ENCODE results near the gene NRCAM.

Gene NRCAM

DNA sequence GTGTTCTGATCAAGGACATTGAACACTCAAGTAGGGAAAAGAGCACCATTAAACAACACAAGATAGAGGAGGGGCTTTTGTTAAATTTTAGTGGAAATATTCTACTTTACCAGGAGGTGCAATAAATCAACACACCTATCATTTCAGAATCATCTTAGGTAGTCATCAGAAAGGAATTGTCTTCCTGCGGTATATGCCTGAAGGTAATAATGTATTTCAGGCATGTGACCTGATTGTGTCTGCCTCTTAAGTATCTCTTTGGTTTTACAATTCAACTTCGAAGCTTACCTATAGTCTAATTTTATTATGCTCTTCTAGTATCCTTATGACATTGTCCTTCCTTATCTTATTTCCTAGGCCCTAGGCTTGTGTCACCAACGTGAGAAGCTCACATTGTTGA lies 267.5 kb downstream of the NRCAM start:
- H3K27ac Mint-ChIP-seq = no peak overlapping the region

DNA sequence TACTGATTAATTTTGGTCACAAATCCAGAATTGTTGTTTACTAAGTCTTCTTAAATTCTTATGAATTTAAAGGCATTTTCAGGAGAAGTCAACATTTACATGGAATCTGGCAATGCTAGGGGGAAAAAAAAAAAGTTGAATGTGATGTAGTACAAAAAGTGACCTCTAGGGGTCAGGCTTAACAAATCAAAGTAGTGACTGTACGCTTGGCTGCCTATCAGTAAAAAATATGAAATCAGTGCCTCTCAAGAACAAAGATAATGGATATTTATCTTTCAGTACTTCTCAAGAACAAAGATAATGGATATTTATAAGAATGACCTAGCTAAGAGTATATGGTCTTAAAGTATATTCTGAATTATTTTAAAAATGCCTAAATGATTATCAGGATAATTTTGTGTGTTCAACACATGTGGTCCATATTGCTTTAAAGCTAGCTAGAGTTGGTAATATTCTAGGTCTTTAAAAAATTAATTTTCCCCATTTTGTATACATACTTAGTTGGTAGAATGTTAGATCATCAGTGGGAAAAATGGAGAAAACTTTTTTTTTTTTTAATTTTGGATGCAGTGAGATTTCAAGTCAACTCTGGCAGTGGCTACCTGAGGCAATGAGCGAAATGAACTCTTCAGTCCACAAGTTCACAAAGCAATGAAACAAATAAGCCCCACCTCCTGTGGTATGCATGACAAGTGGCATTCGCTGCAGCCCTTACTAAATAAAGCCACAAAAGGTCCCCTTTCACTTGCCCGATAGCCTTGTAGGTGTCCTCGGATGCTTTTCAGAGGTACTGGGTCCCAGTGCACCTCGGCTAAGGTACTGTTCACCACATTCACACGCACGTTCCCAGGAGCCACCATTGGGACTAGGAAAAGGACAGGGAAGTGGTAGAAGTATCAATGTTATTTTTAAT lies 274.9 kb downstream of the NRCAM start:
- no peak overlapping the region for H3K4me3 Mint-ChIP-seq
- no peaks in the 10 kb centered on the region for H3K4me1 Mint-ChIP-seq (ENCODE audit: low read depth)
- no peaks in the 10 kb centered on the region for H3K36me3 Mint-ChIP-seq (ENCODE audit: low read depth)
- intact Hi-C loops (cut with micrococcal nuclease) = loop anchor here (1.0 kb wide), 1 partner anchor 316 kb away; no protein-coding TSS in a partner anchor
- no peaks in the 10 kb centered on the region for H3K9me3 Mint-ChIP-seq
- no peak overlapping the region for H3K27ac Mint-ChIP-seq
- H3K27me3 Mint-ChIP-seq = no peaks in the 10 kb centered on the region

More for the DNA sequence above, 267.5 kb downstream of the NRCAM start:
- Mint-ChIP-seq H3K4me1 (ENCODE audit: low read depth) (no peaks in the 10 kb centered on the region), H3K9me3 (no peaks in the 10 kb centered on the region), H3K36me3 (ENCODE audit: low read depth) (no peaks in the 10 kb centered on the region), H3K27me3 (no peaks in the 10 kb centered on the region), H3K4me3 (no peak overlapping the region)
- intact Hi-C loops (cut with micrococcal nuclease) = no loop called here

DNA sequence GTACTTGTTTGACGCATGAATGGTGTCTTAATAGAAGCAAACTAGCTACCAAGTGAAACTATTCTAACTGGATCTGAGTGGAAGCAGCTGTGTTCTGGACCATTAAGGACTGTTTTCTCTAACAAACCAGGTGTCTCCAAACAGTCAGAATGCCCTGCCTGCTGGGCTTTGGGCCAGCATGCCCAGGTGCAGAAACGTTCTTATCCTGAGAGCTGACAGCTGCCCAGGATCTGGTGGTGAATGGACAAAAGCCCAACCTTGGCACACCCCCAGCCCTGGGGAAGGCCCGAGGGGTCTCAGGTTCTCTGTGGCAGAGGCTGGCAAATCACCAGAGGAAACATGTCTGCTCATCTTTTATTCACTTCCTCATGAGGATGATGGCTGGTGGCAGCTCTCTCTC lies 277.8 kb downstream of the NRCAM start:
- Mint-ChIP-seq H3K9me3 (no peaks in the 10 kb centered on the region), H3K27me3 (peaks cover 3% of the 10 kb centered on the region), H3K4me1 (ENCODE audit: low read depth) (no peaks in the 10 kb centered on the region), H3K27ac (no peak overlapping the region), H3K4me3 (no peak overlapping the region), H3K36me3 (ENCODE audit: low read depth) (no peaks in the 10 kb centered on the region)
- intact Hi-C loops (cut with micrococcal nuclease) = no loop called here

DNA sequence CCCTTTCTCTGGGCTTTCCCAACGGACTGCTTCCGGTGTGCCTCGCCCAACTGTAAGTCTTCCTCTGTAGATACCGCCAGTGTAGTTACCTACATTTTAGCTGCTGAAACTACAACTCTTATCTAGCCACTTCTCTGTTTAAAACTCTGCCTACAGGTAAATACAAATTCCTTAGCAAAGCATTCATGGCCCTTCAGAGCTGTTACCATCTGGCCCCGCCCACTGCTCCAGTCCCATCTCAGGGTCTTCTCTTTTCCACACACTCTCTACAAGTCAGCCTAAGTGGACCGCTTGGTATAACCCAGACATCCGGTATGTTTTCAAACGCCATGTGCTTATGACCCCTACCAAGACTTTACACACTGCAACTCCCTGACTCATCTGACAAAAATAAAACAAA lies 285.1 kb downstream of the NRCAM start:
- Mint-ChIP-seq H3K4me3 (no peak overlapping the region), H3K36me3 (ENCODE audit: low read depth) (no peaks in the 10 kb centered on the region), H3K27me3 (peaks cover 5% of the 10 kb centered on the region), H3K4me1 (ENCODE audit: low read depth) (no peaks in the 10 kb centered on the region), H3K27ac (no peak overlapping the region), H3K9me3 (no peaks in the 10 kb centered on the region)
- intact Hi-C loops (cut with micrococcal nuclease) = no loop called here

DNA sequence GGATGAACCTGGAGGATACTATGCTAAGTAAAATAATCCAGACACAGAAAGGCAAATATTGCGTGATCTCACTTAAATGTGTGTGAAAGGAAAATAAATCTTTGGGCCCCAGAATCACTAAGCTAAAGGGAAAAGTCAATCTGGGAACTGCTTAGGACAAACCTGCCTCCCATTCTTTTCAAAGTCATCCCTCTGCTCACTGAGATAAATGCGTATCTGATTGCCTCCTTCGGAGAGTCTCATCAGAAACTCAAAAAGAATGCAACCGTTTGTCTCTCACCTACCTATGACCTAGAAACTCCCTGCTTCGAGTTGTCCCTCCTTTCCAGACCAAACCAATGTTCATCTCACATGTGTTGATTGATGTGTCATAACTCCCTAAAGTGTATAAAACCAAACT lies 286.0 kb downstream of the NRCAM start:
- Mint-ChIP-seq H3K4me3 (no peak overlapping the region), H3K9me3 (no peaks in the 10 kb centered on the region), H3K27ac (no peak overlapping the region), H3K36me3 (ENCODE audit: low read depth) (no peaks in the 10 kb centered on the region), H3K4me1 (ENCODE audit: low read depth) (no peaks in the 10 kb centered on the region), H3K27me3 (peaks cover 5% of the 10 kb centered on the region)
- intact Hi-C loops (cut with micrococcal nuclease) = no loop called here

DNA sequence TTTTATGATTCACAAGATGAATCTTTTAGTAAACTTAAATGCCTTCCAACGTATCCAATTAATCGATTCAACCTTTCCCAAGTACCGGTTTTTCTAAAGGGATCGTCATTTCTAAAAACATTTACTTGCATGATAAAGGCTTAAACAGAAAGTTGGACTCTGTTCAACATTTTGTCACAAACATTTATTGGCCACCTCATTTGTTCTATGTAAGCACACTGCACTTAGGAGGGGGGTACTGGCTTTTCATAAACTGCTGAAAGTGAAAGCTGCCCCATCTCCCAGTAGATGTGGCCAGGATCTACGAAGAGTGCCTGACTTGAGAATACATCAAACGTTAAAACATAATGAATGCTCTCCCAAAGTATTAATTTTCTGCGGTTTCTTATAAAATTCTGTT lies 288.8 kb downstream of the NRCAM start:
- Mint-ChIP-seq H3K4me1 (ENCODE audit: low read depth) (no peaks in the 10 kb centered on the region), H3K9me3 (peaks cover 9% of the 10 kb centered on the region), H3K36me3 (ENCODE audit: low read depth) (no peaks in the 10 kb centered on the region), H3K27me3 (peaks cover 2% of the 10 kb centered on the region), H3K4me3 (no peak overlapping the region), H3K27ac (no peak overlapping the region)
- intact Hi-C loops (cut with micrococcal nuclease) = no loop called here

DNA sequence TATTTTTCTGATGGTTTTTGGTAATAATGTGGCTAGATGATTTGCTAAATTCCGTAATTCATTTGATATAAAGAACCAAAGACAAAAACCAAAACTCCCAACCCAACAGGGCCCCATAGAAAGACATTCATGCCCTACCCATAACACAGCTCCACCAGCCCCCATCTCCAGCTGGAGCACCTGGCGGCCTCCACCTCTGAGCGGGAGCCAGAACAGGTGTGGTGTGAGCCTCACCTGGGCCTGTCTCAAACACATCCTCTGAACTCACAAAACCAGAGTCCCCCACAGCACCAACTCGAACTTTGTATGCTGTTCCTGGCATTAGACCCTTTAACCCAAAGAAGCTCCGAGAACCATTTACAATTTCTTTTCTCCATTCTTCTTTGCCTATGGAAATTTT lies 289.5 kb downstream of the NRCAM start:
- intact Hi-C loops (cut with micrococcal nuclease) = no loop called here
- no peaks in the 10 kb centered on the region for H3K27me3 Mint-ChIP-seq
- H3K9me3 Mint-ChIP-seq = peaks cover 9% of the 10 kb centered on the region

DNA sequence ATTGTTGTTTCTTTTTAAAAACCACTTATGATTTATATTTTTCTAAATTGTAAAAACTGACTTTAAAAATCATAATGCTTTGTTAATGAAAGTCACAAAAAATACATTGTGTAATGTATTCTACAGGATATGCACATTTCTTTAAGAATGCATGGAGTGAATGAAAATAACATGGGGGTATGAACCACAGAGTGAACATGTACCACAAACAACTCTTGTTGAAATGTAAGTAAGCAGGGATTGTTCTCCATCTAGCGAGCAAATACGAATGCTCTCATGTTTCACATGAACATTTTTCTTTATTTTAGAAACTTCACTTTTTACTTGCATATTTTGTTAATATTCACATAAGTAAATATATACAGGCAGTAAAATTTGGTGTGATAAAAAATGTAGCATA lies 290.5 kb downstream of the NRCAM start:
- intact Hi-C loops (cut with micrococcal nuclease) = no loop called here
- H3K9me3 Mint-ChIP-seq = peaks cover 9% of the 10 kb centered on the region
- no peak overlapping the region for H3K27ac Mint-ChIP-seq
- no peaks in the 10 kb centered on the region for H3K4me1 Mint-ChIP-seq (ENCODE audit: low read depth)
- no peaks in the 10 kb centered on the region for H3K36me3 Mint-ChIP-seq (ENCODE audit: low read depth)
- no peaks in the 10 kb centered on the region for H3K27me3 Mint-ChIP-seq
- no peak overlapping the region for H3K4me3 Mint-ChIP-seq

More for the DNA sequence above, 289.5 kb downstream of the NRCAM start:
- Mint-ChIP-seq H3K27ac (no peak overlapping the region), H3K4me1 (ENCODE audit: low read depth) (no peaks in the 10 kb centered on the region), H3K4me3 (no peak overlapping the region), H3K36me3 (ENCODE audit: low read depth) (no peaks in the 10 kb centered on the region)

DNA sequence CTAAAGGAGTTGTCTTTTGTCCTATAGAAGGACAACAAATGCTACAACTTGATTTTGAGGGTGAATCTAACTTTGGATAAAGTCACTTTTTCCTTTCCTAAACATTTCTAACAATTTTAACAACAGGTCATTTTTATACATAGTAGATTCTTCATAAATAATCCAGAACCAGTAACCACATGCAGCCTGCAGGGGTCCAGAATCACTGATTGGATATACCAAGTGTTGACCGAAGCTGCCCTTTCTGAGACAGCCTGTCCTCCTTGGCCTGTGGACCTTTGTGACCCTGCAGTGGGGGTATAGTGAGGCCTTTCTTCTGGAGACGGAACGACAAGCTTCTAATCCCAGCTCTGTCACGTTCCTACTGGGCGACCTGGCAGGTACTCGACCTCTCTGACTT lies 291.3 kb downstream of the NRCAM start:
- intact Hi-C loops (cut with micrococcal nuclease) = no loop called here
- Mint-ChIP-seq H3K36me3 (ENCODE audit: low read depth) (no peaks in the 10 kb centered on the region), H3K4me3 (no peak overlapping the region), H3K4me1 (ENCODE audit: low read depth) (no peaks in the 10 kb centered on the region), H3K9me3 (peaks cover 9% of the 10 kb centered on the region), H3K27me3 (peaks cover 1% of the 10 kb centered on the region), H3K27ac (no peak overlapping the region)

DNA sequence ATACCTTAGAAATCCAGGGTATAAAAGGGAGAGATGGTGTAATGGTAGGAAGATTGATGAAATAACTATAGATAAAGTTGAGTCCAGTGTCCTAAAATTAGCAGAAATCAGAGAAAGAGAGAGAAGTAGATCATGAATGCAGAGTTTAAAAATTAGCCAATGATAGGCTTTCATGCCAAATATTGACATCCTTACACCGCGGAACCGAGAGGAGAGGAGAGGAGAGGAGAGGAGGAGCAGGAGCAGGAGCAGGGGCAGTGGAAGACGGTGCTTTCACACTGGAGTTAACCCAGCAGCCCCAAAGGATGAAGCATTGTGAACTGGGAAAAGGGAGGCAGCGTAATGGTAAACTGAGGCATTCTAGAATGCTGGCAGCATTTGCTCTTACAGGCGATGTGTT lies 291.9 kb downstream of the NRCAM start:
- Mint-ChIP-seq H3K9me3 (peaks cover 9% of the 10 kb centered on the region), H3K36me3 (ENCODE audit: low read depth) (no peaks in the 10 kb centered on the region), H3K4me3 (no peak overlapping the region), H3K27ac (no peak overlapping the region), H3K27me3 (peaks cover 1% of the 10 kb centered on the region), H3K4me1 (ENCODE audit: low read depth) (no peaks in the 10 kb centered on the region)
- intact Hi-C loops (cut with micrococcal nuclease) = no loop called here

DNA sequence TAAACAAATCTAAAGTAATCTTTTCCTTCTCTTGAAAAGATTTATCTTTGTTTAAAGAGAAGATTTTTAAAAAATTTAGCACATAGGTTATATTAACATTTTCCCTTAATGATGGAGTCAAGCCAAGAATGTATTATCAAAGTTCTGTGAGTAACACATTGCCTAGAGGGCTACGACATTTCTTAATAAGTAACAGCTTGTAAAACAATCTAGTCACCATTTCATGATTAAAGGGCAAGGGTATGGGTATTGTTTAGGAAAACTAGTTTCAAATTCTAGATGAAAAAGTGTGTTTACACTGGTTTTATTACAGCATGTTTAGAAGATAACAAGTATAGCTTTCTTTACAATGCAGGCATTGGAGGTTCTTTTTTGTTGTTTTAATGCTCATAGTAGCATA lies 297.5 kb downstream of the NRCAM start:
- Mint-ChIP-seq H3K36me3 (ENCODE audit: low read depth) (no peaks in the 10 kb centered on the region), H3K4me1 (ENCODE audit: low read depth) (peaks cover 5% of the 10 kb centered on the region), H3K4me3 (no peak overlapping the region), H3K27ac (no peak overlapping the region), H3K9me3 (peaks cover 8% of the 10 kb centered on the region), H3K27me3 (peaks cover 10% of the 10 kb centered on the region)
- intact Hi-C loops (cut with micrococcal nuclease) = no loop called here

DNA sequence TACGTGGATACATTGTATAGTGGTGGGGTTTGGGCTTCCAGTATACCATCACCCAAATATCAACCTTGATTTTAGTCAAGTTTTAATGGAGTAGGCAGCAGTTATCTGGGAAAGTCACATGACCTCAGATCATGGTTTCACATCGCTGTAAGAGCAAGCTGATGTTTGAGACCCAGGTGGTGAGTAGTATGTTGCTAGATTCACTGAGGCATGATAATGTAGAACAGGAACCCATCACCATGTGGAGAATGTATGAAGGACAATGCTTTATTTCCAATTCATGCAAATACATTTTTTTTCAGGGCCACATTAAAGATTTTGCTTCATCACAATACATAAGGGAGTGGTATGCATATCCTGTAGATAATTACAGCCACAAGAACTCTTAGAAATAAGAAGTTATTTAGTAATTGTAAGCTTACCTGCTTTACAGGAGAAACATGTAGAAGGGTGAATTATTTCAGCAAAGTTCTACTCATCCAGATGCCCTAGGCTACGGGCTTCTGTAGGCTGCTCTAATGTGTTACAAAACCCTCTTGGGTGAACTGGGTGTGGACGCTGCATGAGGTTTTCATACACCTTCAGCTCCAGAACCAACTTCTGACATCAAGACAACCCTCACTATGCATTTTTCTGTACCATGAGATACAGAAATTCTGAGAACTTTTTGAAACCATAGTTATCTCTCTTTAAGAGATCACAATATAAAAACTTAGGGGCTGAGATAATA lies 298.5 kb downstream of the NRCAM start:
- Mint-ChIP-seq H3K4me1 (ENCODE audit: low read depth) (peaks cover 5% of the 10 kb centered on the region), H3K27me3 (peaks cover 10% of the 10 kb centered on the region), H3K4me3 (no peak overlapping the region), H3K9me3 (no peaks in the 10 kb centered on the region), H3K36me3 (ENCODE audit: low read depth) (no peaks in the 10 kb centered on the region), H3K27ac (no peak overlapping the region)
- intact Hi-C loops (cut with micrococcal nuclease) = no loop called here

DNA sequence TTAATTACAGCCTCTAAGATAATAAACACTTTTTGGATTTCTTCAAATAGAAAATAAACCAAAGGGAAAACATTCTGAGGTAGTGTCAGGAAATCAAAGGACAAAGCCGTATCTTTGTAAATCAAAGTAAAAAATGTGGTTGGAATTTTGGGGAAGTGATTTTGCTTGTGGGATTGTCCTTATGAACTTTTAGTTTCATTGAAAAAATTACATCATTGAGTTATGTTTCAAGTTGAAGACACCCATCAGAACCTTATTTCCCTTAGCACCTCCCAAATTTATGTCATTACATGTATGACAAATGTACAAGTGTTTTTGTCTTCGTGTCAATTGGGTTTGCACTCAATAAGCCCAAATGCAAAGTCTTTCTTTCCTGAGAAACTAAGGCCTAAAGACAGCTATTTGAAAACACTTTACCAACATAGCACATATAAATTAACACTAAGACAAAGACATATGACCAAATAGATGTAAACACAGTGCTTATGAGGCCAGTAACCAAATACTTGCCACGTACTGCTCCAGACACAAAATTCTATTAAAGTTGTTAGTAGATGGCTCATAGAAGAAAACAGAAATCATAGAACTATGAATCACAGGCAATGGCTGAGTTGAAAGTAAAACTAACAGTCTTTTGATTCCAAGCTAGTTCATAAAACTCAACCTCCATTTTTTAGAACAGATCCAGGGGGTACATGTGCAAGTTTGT lies 299.2 kb downstream of the NRCAM start:
- intact Hi-C loops (cut with micrococcal nuclease) = no loop called here
- Mint-ChIP-seq H3K36me3 (ENCODE audit: low read depth) (no peaks in the 10 kb centered on the region), H3K4me1 (ENCODE audit: low read depth) (peaks cover 5% of the 10 kb centered on the region), H3K27me3 (peaks cover 13% of the 10 kb centered on the region), H3K4me3 (no peak overlapping the region), H3K27ac (no peak overlapping the region), H3K9me3 (no peaks in the 10 kb centered on the region)

DNA sequence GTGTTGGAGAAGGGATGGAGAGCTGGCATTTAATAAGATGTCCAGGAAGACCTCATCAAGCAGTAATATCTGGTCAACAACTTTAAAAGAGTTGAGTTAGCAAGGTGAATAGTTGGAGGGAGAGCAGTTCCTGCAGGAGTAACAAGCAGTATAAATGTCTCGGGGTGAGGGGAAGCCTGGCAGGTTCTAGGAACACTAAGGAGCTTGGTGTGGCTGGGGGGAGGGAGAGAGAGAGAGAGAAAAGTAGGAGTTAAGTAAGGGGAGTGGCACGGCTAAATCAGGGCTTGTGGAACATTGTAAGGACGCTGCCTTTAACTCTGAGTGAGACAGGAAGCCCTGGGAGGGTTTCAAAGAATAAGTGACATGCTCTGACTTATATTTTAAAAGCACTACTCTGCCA lies 304.0 kb downstream of the NRCAM start:
- Mint-ChIP-seq H3K4me3 (no peak overlapping the region), H3K27ac (no peak overlapping the region), H3K27me3 (peaks cover 15% of the 10 kb centered on the region), H3K9me3 (no peaks in the 10 kb centered on the region), H3K4me1 (ENCODE audit: low read depth) (peaks cover 5% of the 10 kb centered on the region), H3K36me3 (ENCODE audit: low read depth) (no peaks in the 10 kb centered on the region)
- intact Hi-C loops (cut with micrococcal nuclease) = no loop called here

All from dendritic cell treated with granulocyte-macrophage colony-stimulating factor and Interleukin-4, amounts not matched to agents 40 ng/mL and 50 ng/mL, for 4 days (primary cell).